HG02885 (cell line): Measurements from ENCODE around the gene HOXC4.
"Not testable (repeated sequence)": the region's sequence is repeated elsewhere in the genome, so short reads cannot be mapped to it uniquely, and the experiment has no call there.

Source experiments
- ATAC-seq: cut with Tn5 transposase; IDR thresholded peaks from one replicate; pipeline ENCODE4 v1.9.1; 2021; ENCODE audit warnings: mild to moderate bottlenecking; ENCODE audit not compliant: unreplicated experiment, poor library complexity

Gene HOXC4

DNA sequence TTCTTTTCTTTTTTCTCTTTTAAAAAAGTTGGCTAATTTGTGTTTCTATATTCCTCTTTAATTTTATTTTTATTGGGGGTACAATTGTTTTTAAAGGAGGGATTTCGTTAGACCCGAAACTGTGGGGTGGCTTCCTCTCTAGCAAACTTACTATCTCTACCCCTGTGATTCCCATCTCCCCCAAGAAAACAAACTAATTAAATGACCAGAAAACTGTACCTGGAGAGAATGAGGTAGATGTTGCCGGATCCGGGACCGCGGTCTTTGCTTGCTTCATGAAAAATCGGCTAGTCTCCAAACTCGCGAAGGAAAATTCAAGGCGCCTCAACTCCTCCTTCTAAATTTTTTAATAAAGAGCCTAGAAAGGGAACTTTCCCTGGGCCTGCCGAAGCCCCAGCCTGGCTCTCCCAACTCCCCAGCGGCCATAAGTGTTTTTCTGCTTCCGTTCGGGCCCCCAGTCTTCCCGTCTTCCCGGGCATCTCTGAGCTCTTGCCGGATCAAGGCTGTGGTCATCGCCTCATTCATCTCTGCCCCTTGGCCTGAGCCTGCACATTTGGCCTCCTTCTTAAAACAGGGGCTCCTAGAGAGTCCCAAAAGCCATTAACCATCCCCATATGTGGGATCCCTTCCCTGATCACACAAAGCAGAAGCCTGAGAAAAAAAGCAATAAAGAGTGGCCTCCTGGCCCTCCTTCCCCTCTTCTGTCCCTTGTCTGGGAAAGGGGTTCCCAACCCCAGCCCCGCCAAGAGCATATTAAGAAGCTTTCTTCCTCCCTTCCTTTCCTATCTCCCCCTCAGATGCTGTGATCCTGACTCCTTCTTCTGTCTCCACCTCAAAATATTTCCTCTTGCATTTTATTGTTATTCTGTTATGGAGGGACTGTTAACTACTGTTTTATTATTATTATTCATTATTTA, 26.6 kb downstream of the HOXC4 start:
- ATAC-seq = not testable (repeated sequence)

DNA sequence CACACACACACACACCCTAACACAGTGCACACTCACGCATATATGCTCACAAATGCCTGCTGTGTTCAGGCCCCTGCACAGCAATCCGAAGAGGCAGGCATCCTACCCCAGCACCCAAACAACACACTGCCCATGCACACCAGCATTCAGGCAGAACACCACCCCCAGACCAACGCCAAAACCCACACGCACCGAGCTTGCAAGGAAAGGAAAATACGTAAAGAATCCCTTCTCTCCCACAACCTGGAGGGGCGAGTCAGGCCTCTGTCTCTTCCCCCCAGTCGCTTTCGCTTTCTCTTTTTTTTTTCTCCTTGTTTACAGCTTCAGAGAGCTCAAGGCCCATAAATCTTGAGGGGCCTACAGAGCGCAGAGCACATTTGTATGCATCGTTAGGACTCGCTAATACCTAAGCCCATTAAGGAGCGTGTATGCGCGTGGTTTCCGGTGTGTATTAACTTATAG, 27.4 kb downstream of the HOXC4 start:
- not testable (repeated sequence) for ATAC-seq

DNA sequence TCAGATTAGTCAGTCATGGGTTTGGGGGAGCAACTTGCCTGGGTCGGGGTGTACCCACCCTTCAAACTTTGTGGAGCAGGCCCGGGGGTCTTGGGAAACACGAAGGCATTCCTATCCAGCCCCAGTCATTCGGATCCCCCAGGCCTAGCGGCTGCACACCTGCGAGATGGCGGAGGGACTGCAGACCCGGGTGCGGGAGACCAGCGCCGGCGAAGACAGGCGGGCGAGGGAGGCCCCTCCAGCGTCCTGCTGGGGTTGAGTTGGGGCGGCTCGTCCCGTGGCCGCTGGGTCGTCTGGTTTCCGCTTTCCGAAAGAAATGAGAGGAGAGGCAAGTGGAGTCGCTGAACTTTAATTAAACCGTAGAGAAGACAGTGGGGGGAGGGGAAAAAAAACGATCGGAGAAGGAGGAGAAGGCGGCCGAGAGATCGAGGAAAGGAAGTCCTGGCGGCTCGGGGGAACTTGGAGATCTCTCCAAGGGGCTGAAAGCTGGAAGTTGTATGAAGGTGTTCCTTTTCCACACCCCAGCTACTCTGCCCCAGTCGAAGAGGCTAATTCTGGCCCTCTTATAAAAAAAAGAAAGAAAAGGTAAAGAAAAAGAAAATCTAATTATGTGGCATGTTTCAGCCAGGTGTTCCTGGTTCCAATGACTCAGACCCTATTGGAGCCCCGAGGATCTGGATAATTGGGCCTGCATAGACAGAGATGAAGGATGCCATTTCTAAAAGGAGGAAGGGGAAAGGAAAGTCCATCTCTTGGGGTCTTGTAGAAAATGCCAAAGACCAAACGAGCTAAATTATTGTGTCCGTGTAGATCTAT, 28.2 kb downstream of the HOXC4 start:
- ATAC-seq = not testable (repeated sequence)

DNA sequence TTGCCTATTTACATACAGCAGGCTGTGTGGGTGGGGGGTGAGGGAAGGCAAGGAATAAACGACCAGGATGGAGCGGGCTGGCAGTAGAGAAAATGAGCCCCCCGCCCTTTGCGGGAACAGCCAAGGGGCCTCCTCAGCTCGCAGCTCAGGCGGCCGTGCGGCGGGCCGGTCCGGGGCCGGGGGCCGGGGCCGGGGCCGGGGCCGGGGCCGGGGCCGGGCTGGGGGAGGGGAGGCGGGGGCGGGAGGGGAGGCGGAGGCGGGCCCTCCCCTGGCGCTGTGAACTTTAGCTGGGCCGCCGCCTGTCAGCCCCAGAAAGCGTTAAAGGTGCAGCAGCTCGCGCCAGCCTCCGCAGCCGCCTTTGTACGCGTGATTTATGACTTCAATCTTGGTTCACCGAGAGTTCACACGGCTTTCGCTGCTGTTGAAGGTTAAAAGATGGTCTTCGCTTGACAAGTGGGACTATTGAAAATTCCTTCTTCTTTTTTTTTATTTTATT, 28.8 kb downstream of the HOXC4 start:
- ATAC-seq = no peak

DNA sequence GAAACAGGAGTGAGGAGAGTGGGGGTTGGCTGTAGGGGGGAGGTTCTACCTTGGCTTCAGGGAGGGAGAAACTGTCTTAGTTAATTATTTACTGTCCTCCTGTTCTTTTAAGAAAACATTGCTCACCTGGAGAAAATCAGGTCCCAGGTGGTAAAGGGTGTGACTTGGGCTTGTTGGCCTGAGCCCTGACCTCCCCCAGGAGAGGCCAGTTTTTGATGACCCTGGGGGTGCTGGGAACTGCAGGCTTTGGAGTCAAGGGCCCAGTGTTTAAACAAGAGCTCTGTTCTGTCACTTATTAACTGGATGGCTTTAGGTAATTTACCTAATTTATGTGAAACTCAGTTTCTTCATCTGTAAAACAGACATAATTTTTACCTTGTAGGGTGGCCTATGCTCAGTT, 34.4 kb downstream of the HOXC4 start:
- ATAC-seq = not testable (repeated sequence)

DNA sequence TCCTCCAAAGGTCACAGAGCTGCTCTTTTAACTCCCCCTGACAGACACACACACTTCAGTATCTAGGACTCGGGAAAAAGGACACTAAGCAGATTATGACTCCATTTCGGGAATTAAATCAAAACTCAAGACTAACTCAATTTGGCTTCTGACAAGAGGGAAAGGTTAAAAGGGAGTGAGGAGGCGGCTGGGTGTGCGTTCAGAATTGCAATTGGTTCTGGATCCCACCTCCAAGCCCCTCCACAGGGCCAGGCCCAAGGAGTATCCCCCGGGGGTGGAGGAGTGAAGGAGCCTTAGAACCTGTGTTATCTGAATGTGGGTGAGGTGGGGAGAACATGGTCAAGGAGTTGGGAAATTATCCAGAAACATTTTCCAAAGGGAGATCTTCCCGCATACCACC, 35.8 kb downstream of the HOXC4 start:
- not testable (repeated sequence) for ATAC-seq

DNA sequence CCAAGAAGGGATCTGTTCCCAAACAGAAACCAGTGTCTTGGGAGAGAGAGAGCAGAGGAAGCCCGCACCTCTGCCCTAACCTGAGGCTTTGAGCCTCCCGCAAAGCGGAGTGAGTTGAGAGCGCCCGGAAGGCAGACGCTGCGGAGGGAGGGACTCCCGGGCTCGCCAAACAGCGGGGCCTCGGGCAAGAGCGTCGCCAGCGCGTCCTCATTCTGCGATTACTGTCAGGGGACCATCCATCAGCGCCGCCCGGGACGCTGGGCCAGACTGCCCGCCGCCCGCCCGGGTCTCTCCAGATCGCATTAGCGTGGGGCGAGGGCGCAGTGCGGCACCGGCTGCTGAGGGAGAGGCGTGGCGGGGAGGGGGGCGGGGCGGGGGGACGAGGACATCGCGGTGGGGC, 36.7 kb downstream of the HOXC4 start:
- not testable (repeated sequence) for ATAC-seq

DNA sequence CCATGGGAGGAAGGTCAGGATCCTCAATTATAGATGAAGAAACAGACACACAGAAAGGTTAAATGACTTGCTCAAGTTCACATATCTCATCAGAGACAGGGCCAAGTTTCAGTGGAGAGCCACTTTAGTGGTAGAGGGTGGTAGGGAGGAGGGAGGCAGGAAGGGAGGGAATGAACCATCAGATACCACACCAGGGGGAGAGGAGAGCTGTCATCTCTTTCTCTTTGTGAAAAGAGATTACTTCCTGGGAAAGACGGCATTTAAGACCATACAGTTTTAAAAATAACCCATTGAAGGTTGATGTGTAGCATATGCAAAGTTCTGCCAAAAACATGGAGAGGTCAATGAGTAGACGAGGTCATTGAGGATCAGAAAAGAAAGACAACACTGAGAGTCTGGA, 39.3 kb downstream of the HOXC4 start:
- ATAC-seq = not testable (repeated sequence)

DNA sequence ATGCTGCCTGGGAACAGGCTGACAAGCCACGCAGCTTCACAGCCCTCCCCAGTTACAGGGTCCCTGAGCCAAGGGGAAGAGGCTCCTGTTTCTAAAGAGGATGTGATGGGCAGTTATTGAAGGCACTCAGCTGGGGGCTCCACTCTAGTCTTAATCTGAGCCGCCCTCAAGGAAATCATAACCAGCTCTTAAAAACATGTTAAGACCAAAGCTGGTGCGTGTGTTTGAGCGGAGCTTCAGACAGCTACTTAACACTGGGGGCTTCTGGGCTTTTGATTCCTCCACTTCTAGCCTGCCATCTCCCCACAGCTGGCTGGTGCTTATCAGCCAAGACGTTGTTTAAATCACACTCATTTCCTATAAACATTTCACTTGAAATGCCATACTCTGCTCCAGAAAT, 42.3 kb downstream of the HOXC4 start:
- not testable (repeated sequence) for ATAC-seq

DNA sequence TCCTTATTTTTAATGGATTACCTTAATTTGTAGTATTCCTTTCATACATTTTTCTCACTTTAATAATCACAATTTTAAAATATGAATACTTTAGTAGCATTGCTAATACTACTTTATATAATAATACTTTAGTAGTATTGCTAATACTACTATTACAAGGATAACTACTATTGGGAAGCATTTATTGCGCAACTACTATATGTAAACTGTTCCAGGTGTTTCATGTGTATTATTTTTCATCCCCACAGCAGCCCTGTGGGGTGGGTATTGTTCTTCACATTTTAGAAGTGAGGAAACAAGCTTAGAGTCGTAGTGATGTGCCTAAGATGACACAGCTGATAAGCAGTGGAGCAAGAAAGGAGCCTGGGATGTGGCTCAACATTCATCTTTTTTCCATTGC, 45.0 kb downstream of the HOXC4 start:
- not testable (repeated sequence) for ATAC-seq

DNA sequence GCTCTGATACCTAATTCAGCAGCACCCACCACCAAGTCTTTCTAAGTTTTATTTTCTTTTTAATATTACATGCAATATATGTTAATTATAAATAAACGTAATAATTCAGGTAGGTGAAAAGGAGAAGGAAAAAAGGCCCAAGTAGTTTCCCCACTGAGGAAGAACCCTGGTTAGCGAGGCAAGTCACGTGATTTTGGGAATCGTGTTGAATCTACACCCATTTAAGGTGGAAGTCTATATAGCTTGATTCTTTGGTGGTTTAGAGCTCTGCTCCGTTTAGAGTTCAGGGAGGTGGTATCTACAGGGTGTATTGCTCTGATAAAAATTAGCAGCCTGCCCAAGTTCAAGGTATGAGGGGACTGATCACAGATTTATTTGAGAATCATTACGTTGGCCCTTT, 47.0 kb downstream of the HOXC4 start:
- not testable (repeated sequence) for ATAC-seq

DNA sequence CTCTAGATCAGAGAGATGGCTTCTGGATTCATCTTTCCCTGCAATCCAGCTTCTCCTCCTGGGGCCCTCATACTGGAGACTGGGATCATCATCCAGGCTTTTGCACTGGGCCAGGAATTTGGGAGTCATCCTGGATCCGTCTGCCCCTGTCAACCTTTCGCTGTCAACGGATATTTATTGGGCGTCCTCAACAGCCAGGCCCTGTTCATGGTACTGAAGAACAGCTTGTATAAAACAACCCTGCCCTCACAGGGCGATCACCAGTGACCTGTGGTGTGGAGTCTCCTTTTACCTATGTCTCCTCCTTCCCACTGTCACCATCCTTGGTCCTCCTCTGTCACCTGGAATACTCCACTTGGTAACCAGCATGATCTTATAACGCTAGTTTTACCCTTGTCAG, 48.6 kb downstream of the HOXC4 start:
- ATAC-seq = not testable (repeated sequence)

DNA sequence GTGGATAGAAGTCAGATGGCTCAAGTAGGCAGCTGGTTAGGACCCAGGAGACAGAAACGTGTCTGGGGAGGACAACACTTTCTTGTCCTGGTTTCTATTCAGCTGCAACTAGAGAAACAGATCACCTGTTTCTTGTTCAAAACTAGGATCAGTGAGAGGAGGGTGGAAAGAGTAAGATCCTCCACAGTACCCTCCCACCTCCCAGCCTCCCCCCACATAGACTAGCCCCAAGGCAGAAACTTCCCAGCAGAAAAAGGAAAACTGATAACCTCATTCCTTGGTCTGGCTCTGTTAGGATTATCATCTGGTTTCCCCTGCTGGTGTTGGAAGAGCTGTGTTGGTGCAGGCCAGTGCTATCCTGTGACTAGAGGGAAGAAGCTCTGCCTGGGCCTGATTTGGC, 50.2 kb downstream of the HOXC4 start:
- ATAC-seq = not testable (repeated sequence)
